Lower leg skin (tissue), 4 donors: ENCODE measurements around the gene THSD4. TPM values are rescaled to one million over a fixed set of nuclear protein-coding genes. Genes with fewer than 3 reads are reported as not detected.

ENCODE experiments used
- DNase-seq, 2 donors: peaks; one replicate each; pipeline ENCODE4 v3.0.0-alpha.2; 2019; ENCODE audit warnings: low spot score in 2 of 2
- H3K4me3 ChIP-seq: fragments of 200-600 bp; sonication (generic); 2 replicates; pipeline ENCODE4 v1.5.1; 2017; ENCODE audit warnings: mild to moderate bottlenecking, low read depth; ENCODE audit not compliant: poor library complexity, severe bottlenecking
- POLR2A ChIP-seq, 2 donors: fragments of 450-650 bp; IDR thresholded peaks; one replicate each; pipeline ENCODE4 v1.6.1; 2016 to 2017; ENCODE audit warnings: antibody characterized with exemption in 2 of 2, mild to moderate bottlenecking in 1 of 2, moderate library complexity in 1 of 2
- WGBS, 2 donors: methylation state at CpG; one replicate each; pipeline ENCODE4 v1.1.5; 2018; 5-methylcytosine and 5-hydroxymethylcytosine counted together
- intact Hi-C: fragments of 100-400 bp; cut with DNase I; formaldehyde crosslinking; loops from one replicate; pipeline ENCODE4 v1.15.0; 2023; ENCODE audit warnings: low total_unique reads
- total RNA-seq, 4 donors: library from RNA; depleted of rRNA; stranded (reverse); fragments of >200 nt; gene quantifications; one replicate each; pipeline ENCODE4 v1.1.0, GENCODE V29; 2016
- TF ChIP-seq, protein P1 (sequence below), 3 donors: fragments of 450-650 bp; IDR thresholded peaks; one replicate each; pipeline ENCODE4 v1.5.1; 2016; ENCODE audit warnings: antibody characterized with exemption in 3 of 3, mild to moderate bottlenecking in 3 of 3, moderate library complexity in 2 of 3

THSD4 gene
- total RNA-seq, 4 donors from 2014 or later = 9.3 to 39.2 (median 32.8) TPM

- no peak for TF ChIP-seq POLR2A (IDR thresholded peaks at IDR 0.05)
- TF ChIP-seq, protein P1, sequence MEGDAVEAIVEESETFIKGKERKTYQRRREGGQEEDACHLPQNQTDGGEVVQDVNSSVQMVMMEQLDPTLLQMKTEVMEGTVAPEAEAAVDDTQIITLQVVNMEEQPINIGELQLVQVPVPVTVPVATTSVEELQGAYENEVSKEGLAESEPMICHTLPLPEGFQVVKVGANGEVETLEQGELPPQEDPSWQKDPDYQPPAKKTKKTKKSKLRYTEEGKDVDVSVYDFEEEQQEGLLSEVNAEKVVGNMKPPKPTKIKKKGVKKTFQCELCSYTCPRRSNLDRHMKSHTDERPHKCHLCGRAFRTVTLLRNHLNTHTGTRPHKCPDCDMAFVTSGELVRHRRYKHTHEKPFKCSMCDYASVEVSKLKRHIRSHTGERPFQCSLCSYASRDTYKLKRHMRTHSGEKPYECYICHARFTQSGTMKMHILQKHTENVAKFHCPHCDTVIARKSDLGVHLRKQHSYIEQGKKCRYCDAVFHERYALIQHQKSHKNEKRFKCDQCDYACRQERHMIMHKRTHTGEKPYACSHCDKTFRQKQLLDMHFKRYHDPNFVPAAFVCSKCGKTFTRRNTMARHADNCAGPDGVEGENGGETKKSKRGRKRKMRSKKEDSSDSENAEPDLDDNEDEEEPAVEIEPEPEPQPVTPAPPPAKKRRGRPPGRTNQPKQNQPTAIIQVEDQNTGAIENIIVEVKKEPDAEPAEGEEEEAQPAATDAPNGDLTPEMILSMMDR (IDR thresholded peaks at IDR 0.05) = no peak
- H3K4me3 ChIP-seq = no peak overlapping the region
- DNase-seq = no peak
- intact Hi-C loops = no loop called here
- WGBS, 2 donors = 91 to 94% methylated on average over 4 of the region's 4 CpGs
Observed at GRCh38 chr15:71755092-71755970, 640.1 kb downstream of the THSD4 start.

GRCh38 chr15:71756599-71757352 lies 641.5 kb downstream of the THSD4 start:
- no peak for DNase-seq
- H3K4me3 ChIP-seq = no peak overlapping the region
- TF ChIP-seq, protein P1 (IDR thresholded peaks at IDR 0.05) = no peak
- no peak for TF ChIP-seq POLR2A (IDR thresholded peaks at IDR 0.05)
- intact Hi-C loops = no loop called here
- 78 to 84% methylated on average over 8 of the region's 8 CpGs for WGBS, 2 donors

GRCh38 chr15:71757741-71758530 lies 642.7 kb downstream of the THSD4 start:
- 83 to 94% methylated on average over 13 of the region's 13 CpGs for WGBS, 2 donors
- no peak for DNase-seq
- TF ChIP-seq, protein P1 (IDR thresholded peaks at IDR 0.05) = no peak
- no peak for TF ChIP-seq POLR2A (IDR thresholded peaks at IDR 0.05)
- intact Hi-C loops = no loop called here
- no peak overlapping the region for H3K4me3 ChIP-seq

GRCh38 chr15:71758711-71759110 lies 643.4 kb downstream of the THSD4 start:
- TF ChIP-seq POLR2A (IDR thresholded peaks at IDR 0.05) = no peak
- TF ChIP-seq, protein P1 (IDR thresholded peaks at IDR 0.05) = no peak
- intact Hi-C loops = no loop called here
- DNase-seq = no peak
- no peak overlapping the region for H3K4me3 ChIP-seq
- WGBS, 2 donors = 89 to 94% methylated on average over 2 of the region's 2 CpGs

DNA sequence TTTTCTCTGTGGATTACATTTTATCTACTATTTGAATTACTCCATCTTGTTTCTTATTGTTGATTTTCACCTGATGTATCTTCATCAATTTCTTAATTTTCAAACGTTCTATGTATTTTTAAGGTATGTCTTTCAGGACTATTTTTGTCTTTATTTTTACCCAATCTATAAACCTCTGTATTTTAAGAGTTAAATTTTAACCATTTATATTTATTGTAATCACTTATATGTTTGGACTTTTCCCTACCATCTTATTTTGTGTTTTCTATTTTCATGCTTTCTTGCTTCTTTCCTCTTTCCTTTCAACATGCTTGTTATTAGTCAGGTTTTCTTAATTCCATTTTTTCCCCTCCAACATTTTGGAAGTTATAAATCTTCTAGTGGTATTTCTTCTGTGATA lies 645.6 kb downstream of the THSD4 start:
- DNase-seq = no peak
- WGBS, 2 donors = 91 to 96% methylated on average over 1 of the region's 1 CpG
- H3K4me3 ChIP-seq = no peak overlapping the region
- intact Hi-C loops = no loop called here
- TF ChIP-seq, protein P1 (IDR thresholded peaks at IDR 0.05) = no peak
- TF ChIP-seq POLR2A (IDR thresholded peaks at IDR 0.05) = no peak
